Esophagus muscularis mucosa (tissue), 4 donors: ENCODE measurements around the gene ST3GAL5. TPM values are rescaled to one million over a fixed set of nuclear protein-coding genes. Genes with fewer than 3 reads are reported as not detected.

Experiments
- DNase-seq: peaks from one replicate; pipeline ENCODE4 v3.0.0-alpha.2; 2017; ENCODE audit errors: extremely low spot score
- H3K27ac ChIP-seq, 4 donors: fragments of 200-600 bp; sonication (generic); replicated peaks in 1 of 4; 1 replicate in 3 of 4; 2 replicates in 1 of 4; pipeline ENCODE4 v1.5.1; 2016 to 2019; ENCODE audit warnings: mild to moderate bottlenecking in 1 of 4
- H3K27me3 ChIP-seq, 4 donors: fragments of 200-600 bp; sonication (generic); one replicate each; pipeline versions ENCODE4 v1.5.1 to v1.6.0; 2016 to 2019
- H3K36me3 ChIP-seq, 4 donors: fragments of 200-600 bp; sonication (generic); one replicate each; pipeline ENCODE4 v1.5.1; 2016 to 2019
- H3K4me1 ChIP-seq, 4 donors: fragments of 200-600 bp; sonication (generic); one replicate each; pipeline ENCODE4 v1.5.1; 2016 to 2019
- H3K4me3 ChIP-seq, 4 donors: fragments of 200-600 bp; sonication (generic); 1 replicate in 2 of 4; 2 replicates in 2 of 4; pipeline ENCODE4 v1.5.1; 2016 to 2019; ENCODE audit warnings: mild to moderate bottlenecking in 4 of 4, moderate library complexity in 1 of 4
- H3K9me3 ChIP-seq, 4 donors: fragments of 200-600 bp; sonication (generic); 1 replicate in 3 of 4; 2 replicates in 1 of 4; pipeline ENCODE4 v1.5.1; 2016 to 2019
- EP300 ChIP-seq: sonication (generic); formaldehyde crosslinking; IDR thresholded peaks from one replicate; pipeline ENCODE4 v1.6.1; 2017; ENCODE audit warnings: antibody characterized with exemption
- POLR2A ChIP-seq: fragments of 450-650 bp; IDR thresholded peaks from one replicate; pipeline ENCODE4 v1.6.1; 2017; ENCODE audit warnings: antibody characterized with exemption, moderate library complexity, mild to moderate bottlenecking, low read depth
- POLR2AphosphoS5 ChIP-seq, 2 donors: sonication (generic); formaldehyde crosslinking; IDR thresholded peaks; one replicate each; pipeline ENCODE4 v1.6.1; 2017; ENCODE audit warnings: antibody characterized with exemption in 2 of 2
- WGBS: methylation state at CpG from one replicate; pipeline ENCODE4 v1.1.5; 2018; 5-methylcytosine and 5-hydroxymethylcytosine counted together
- intact Hi-C: fragments of 100-400 bp; cut with DNase I; formaldehyde crosslinking; loops from one replicate; pipeline ENCODE4 v1.15.1; 2023
- total RNA-seq, 4 donors: library from RNA; depleted of rRNA; stranded (reverse); fragments of >200 nt; gene quantifications; one replicate each; pipeline versions ENCODE4 v1.1.0 to v1.2.1, GENCODE V29; 2016
- TF ChIP-seq, protein P1 (sequence below), 3 experiments: fragments of 200-600 bp in 2 of 3; fragments of 450-650 bp in 1 of 3; sonication (generic) in 2 of 3; IDR thresholded peaks; one replicate each; pipeline ENCODE4 v1.5.1; 2017 to 2019; ENCODE audit warnings: antibody characterized with exemption in 3 of 3, mild to moderate bottlenecking in 2 of 3, moderate library complexity in 1 of 3

Gene ST3GAL5
- total RNA-seq, 4 donors from 2014 or later: 11.3 to 21.6 (median 19.4) TPM

- 58% methylated on average over 22 of the region's 22 CpGs for WGBS
These were observed 92.2 kb downstream of the ST3GAL5 start for GRCh38 chr2:85796341-85797262.

GRCh38 chr2:85796046-85796340, 92.8 kb downstream of the ST3GAL5 start:
- Histone ChIP-seq H3K4me3 (peak overlapping the region in 1 of 4 donors; percentile 4), H3K27ac (peak overlapping the region; percentile 71 to 87 (median 79)), H3K9me3 (peaks cover 0 to 3% (median 0%) of the 10 kb centered on the region in 4 donors), H3K4me1 (peaks cover 64 to 71% (median 68%) of the 10 kb centered on the region in 4 donors), H3K27me3 (no peaks in the 10 kb centered on the region), H3K36me3 (peaks cover 0 to 8% (median 3%) of the 10 kb centered on the region in 4 donors)
- intact Hi-C loops: no loop called here
- 45% methylated on average over 4 of the region's 6 CpGs for WGBS
- no peak for DNase-seq
- TF ChIP-seq POLR2A (no peak), EP300 (no peak), POLR2AphosphoS5 (IDR thresholded peaks at IDR 0.05) (no peak)
- TF ChIP-seq, protein P1, sequence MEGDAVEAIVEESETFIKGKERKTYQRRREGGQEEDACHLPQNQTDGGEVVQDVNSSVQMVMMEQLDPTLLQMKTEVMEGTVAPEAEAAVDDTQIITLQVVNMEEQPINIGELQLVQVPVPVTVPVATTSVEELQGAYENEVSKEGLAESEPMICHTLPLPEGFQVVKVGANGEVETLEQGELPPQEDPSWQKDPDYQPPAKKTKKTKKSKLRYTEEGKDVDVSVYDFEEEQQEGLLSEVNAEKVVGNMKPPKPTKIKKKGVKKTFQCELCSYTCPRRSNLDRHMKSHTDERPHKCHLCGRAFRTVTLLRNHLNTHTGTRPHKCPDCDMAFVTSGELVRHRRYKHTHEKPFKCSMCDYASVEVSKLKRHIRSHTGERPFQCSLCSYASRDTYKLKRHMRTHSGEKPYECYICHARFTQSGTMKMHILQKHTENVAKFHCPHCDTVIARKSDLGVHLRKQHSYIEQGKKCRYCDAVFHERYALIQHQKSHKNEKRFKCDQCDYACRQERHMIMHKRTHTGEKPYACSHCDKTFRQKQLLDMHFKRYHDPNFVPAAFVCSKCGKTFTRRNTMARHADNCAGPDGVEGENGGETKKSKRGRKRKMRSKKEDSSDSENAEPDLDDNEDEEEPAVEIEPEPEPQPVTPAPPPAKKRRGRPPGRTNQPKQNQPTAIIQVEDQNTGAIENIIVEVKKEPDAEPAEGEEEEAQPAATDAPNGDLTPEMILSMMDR (IDR thresholded peaks at IDR 0.05): no peak

More at GRCh38 chr2:85796341-85797262, 92.2 kb downstream of the ST3GAL5 start:
- Histone ChIP-seq H3K36me3 (peaks cover 0 to 4% (median 1%) of the 10 kb centered on the region in 4 donors), H3K4me1 (peaks cover 62 to 64% (median 64%) of the 10 kb centered on the region in 4 donors), H3K27ac (peak overlapping the region; percentile 71 to 87 (median 79)), H3K9me3 (peaks cover 0 to 6% (median 0%) of the 10 kb centered on the region in 4 donors), H3K27me3 (no peaks in the 10 kb centered on the region), H3K4me3 (peak overlapping the region in 1 of 4 donors; percentile 4)
- intact Hi-C loops: no loop called here
- TF ChIP-seq POLR2AphosphoS5 (IDR thresholded peaks at IDR 0.05) (peak; percentile 18 to 62), POLR2A (no peak)
- no peak for DNase-seq

DNA sequence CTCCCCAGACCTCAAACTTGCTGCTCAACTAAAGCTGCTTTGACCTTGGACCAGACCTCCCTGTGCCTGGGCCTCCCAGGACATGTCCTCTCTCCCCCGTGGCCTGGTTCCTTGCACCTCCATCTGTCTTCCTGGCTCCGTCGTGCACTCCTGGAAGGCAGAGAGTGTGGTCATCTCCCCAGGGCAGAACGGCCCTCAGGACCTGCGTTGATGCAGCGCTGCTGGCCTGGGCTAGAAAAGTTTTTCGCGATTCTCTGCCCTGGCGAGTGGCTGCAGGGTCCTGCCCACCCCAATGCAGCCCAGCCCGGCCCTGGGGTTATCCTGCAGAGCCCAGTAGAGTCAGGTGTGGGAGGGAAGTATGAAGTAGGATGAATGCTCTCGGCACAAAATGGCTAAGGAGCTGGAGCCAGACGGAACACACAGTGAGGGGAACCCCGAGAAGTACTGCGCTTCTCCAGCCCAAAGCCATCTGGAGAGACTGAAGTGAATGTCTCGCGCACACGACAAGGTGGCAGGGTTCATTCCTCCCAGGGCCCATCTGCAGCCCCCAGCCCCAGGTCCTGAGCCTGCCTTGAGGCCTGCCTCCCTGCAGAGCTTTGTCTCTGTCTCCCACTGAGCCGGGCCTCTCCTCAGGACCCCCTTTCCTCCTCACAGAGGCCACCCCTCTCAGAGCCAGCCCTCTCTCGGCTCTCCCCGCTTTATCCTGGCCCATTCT, 93.3 kb downstream of the ST3GAL5 start:
- Histone ChIP-seq H3K4me1 (peaks cover 64 to 76% (median 73%) of the 10 kb centered on the region in 4 donors), H3K27me3 (no peaks in the 10 kb centered on the region), H3K27ac (peak overlapping the region; percentile 71 to 87 (median 79)), H3K9me3 (no peaks in the 10 kb centered on the region), H3K36me3 (peaks cover 0 to 11% (median 3%) of the 10 kb centered on the region in 4 donors), H3K4me3 (peak overlapping the region in 1 of 4 donors; percentile 4)
- TF ChIP-seq POLR2A (no peak), EP300 (no peak), POLR2AphosphoS5 (IDR thresholded peaks at IDR 0.05) (no peak)
- TF ChIP-seq, protein P1 (IDR thresholded peaks at IDR 0.05): no peak
- WGBS: 84% methylated on average over 16 of the region's 20 CpGs
- intact Hi-C loops: no loop called here
- no peak for DNase-seq

DNA sequence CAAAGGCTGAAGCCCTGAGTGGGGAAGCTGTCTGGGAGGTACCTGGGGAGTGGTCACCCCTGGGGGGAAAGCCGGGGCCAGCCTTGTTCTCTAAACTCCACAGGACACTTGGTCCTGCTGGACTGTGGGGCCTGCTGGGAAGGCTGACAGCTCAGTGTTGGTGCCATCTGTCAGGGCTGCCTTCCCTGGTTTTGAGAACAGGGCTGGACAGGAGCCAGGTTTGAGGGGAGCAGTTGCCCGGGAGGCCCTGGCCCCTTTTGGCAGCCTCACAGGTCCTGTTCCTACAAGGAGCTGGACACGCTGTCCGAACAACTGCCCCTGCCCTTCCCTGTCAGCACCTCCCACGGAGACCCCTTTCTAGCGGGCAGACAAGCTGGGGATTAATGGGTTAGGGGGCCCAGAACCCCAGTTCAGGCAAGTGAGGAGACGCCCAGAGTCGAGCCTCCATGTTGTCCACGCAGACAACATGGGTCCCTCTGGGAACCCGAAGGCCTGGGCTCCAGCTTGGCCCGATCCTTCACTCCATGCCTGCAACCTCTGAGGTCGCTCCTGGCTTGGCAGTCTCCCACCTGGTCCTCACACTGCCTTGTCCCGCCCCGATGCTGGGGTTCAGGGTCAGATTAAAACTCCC, 94.2 kb downstream of the ST3GAL5 start:
- Histone ChIP-seq H3K27ac (peak overlapping the region; percentile 71 to 87 (median 79)), H3K27me3 (no peaks in the 10 kb centered on the region), H3K9me3 (no peaks in the 10 kb centered on the region), H3K4me1 (peaks cover 64 to 84% (median 77%) of the 10 kb centered on the region in 4 donors), H3K4me3 (no peak overlapping the region), H3K36me3 (peaks cover 0 to 20% (median 5%) of the 10 kb centered on the region in 4 donors)
- DNase-seq: no peak
- intact Hi-C loops: no loop called here
- TF ChIP-seq EP300 (no peak), POLR2AphosphoS5 (IDR thresholded peaks at IDR 0.05) (no peak)
- 82% methylated on average over 14 of the region's 14 CpGs for WGBS

DNA sequence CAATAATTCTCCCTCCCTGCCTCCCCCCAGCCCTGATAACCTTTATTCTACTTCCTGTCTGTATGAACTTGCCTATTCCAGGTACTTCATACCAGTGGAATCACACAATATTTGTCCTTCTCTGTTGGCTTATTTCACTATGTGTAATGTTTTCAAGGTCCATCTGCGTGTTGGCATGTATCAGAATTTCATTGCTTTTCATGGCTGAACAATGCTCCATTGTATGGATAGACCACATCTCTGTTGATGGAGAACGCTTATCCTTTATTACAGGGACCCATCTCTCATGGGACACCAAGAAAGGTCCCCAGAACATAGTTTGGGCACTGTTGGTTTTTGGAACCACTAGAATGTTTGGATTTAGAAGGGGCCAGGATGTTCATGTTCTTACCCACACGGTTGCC, 94.8 kb downstream of the ST3GAL5 start:
- no peak for DNase-seq
- 93% methylated on average over 3 of the region's 3 CpGs for WGBS
- H3K4me1 ChIP-seq: peaks cover 64 to 90% (median 77%) of the 10 kb centered on the region in 4 donors
- H3K36me3 ChIP-seq: peaks cover 0 to 25% (median 5%) of the 10 kb centered on the region in 4 donors
- TF ChIP-seq, protein P1 (IDR thresholded peaks at IDR 0.05): no peak
- TF ChIP-seq POLR2AphosphoS5 (IDR thresholded peaks at IDR 0.05) (no peak), EP300 (no peak), POLR2A (no peak)
- intact Hi-C loops: no loop called here
- no peak overlapping the region for H3K4me3 ChIP-seq
- H3K27ac ChIP-seq: peak overlapping the region; percentile 71 to 87 (median 79)
- no peaks in the 10 kb centered on the region for H3K27me3 ChIP-seq
- H3K9me3 ChIP-seq: no peaks in the 10 kb centered on the region
